Stomach (tissue), 9 donors: Measurements from ENCODE around the gene HOXB3. TPM values are rescaled to one million over a fixed set of nuclear protein-coding genes. Genes with fewer than 3 reads are reported as not detected.

ENCODE experiments used
- DNase-seq, 2 donors: peaks; one replicate each; pipeline versions ENCODE4 v3.0.0 to v3.0.0-alpha.2; 2013 to 2019
- H3K27ac ChIP-seq, 5 donors: fragments of 200-600 bp in 4 of 5; sonication (generic) in 4 of 5; one replicate each; pipeline ENCODE4 v1.5.1; 2013 to 2019; ENCODE audit warnings: mild to moderate bottlenecking in 1 of 5, moderate library complexity in 1 of 5
- H3K27me3 ChIP-seq, 3 donors: fragments of 200-600 bp; sonication (generic); one replicate each; pipeline ENCODE4 v1.5.1; 2017 to 2019; ENCODE audit warnings: mixed run types in 1 of 3
- H3K36me3 ChIP-seq, 4 donors: fragments of 200-600 bp; sonication (generic); 1 replicate in 3 of 4; 2 replicates in 1 of 4; pipeline ENCODE4 v1.5.1; 2016 to 2019
- H3K4me1 ChIP-seq, 4 donors: fragments of 200-600 bp; sonication (generic); one replicate each; pipeline ENCODE4 v1.5.1; 2016 to 2019
- H3K4me3 ChIP-seq, 4 donors: fragments of 200-600 bp; sonication (generic) in 3 of 4; one replicate each; pipeline ENCODE4 v1.5.1; 2016 to 2019; ENCODE audit warnings: mild to moderate bottlenecking in 1 of 4
- H3K9me3 ChIP-seq, 4 donors: fragments of 200-600 bp; sonication (generic); one replicate each; pipeline ENCODE4 v1.5.1; 2016 to 2019
- CTCF ChIP-seq, 7 experiments: fragments of 450-650 bp in 4 of 7; fragments of 200-600 bp in 3 of 7; sonication (generic) in 3 of 7; IDR thresholded peaks; one replicate each; pipeline ENCODE4 v1.5.1; 2016 to 2019; ENCODE audit warnings: antibody characterized with exemption in 7 of 7, control low read depth in 2 of 7, mild to moderate bottlenecking in 1 of 7
- EP300 ChIP-seq: sonication (generic); formaldehyde crosslinking; IDR thresholded peaks from one replicate; pipeline ENCODE4 v1.6.1; 2017; ENCODE audit warnings: antibody characterized with exemption
- POLR2A ChIP-seq, 4 donors: fragments of 450-650 bp; IDR thresholded peaks; one replicate each; pipeline ENCODE4 v1.6.1; 2016; ENCODE audit warnings: antibody characterized with exemption in 4 of 4, control low read depth in 2 of 4, mild to moderate bottlenecking in 1 of 4, moderate library complexity in 1 of 4
- POLR2AphosphoS5 ChIP-seq, 3 donors: sonication (generic); formaldehyde crosslinking; IDR thresholded peaks; one replicate each; pipeline ENCODE4 v1.6.1; 2016; ENCODE audit warnings: antibody characterized with exemption in 3 of 3
- WGBS, 5 donors: extraction: QIAGEN DNeasy Blood & Tissue Kit in 3 of 5; methylation state at CpG; one replicate each; pipeline versions ENCODE4 v1.1.5 to v1.1.7; 2013 to 2018; 5-methylcytosine and 5-hydroxymethylcytosine counted together
- intact Hi-C: fragments of 100-400 bp; cut with DNase I; formaldehyde crosslinking; loops from one replicate; pipeline ENCODE4 v1.15.1; 2023; ENCODE audit warnings: low total_unique reads
- polyA plus RNA-seq, 3 donors: library from polyadenylated mRNA; stranded (reverse); fragments of 200-250 nt; gene quantifications; one replicate each; pipeline ENCODE4 v1.2.3, GENCODE V29; 2013
- total RNA-seq, 5 donors: library from RNA; depleted of rRNA; stranded (reverse); fragments of >200 nt; gene quantifications; one replicate each; pipeline versions ENCODE4 v1.1.0 to v1.2.3, GENCODE V29; 2014 to 2016
- donor health status: healthy with polysubstance abuse.
- donor health status: Bipolar disorder and iron deficiency.
- donor health status: healthy.

HOXB3 gene
- total and polyA plus RNA-seq, 8 donors = 2.8 to 77.6 (median 10.3) TPM

GRCh38 chr17:48506246-48506645, 83.8 kb downstream of the HOXB3 start:
- peaks cover 0 to 22% (median 6%) of the 10 kb centered on the region in 4 donors for H3K4me1 ChIP-seq
- intact Hi-C loops = no loop called here
- no peaks in the 10 kb centered on the region for H3K9me3 ChIP-seq
- H3K4me3 ChIP-seq = no peak overlapping the region
- peaks cover 0 to 51% (median 0%) of the 10 kb centered on the region in 3 donors for H3K27me3 ChIP-seq
- 76 to 85% (median 82%) methylated on average over 5 of the region's 5 CpGs for WGBS, 5 donors
- DNase-seq = no peak
- H3K36me3 ChIP-seq = no peaks in the 10 kb centered on the region
- TF ChIP-seq POLR2A (IDR thresholded peaks at IDR 0.05) (no peak), POLR2AphosphoS5 (IDR thresholded peaks at IDR 0.05) (no peak), CTCF (IDR thresholded peaks at IDR 0.05) (no peak), EP300 (no peak)
- H3K27ac ChIP-seq = no peak overlapping the region

GRCh38 chr17:48505788-48506187, 84.3 kb downstream of the HOXB3 start:
- TF ChIP-seq EP300 (no peak), CTCF (IDR thresholded peaks at IDR 0.05) (no peak), POLR2AphosphoS5 (IDR thresholded peaks at IDR 0.05) (peak in 2 of 3 donors; percentile 34 to 79)
- 33 to 55% (median 35%) methylated on average over 1 of the region's 1 CpG for WGBS, 5 donors

GRCh38 chr17:48504953-48505352, 85.1 kb downstream of the HOXB3 start:
- Histone ChIP-seq H3K4me3 (no peak overlapping the region), H3K27ac (no peak overlapping the region), H3K27me3 (peaks cover 0 to 41% (median 0%) of the 10 kb centered on the region in 3 donors), H3K36me3 (no peaks in the 10 kb centered on the region), H3K4me1 (peaks cover 0 to 32% (median 10%) of the 10 kb centered on the region in 4 donors), H3K9me3 (no peaks in the 10 kb centered on the region)
- intact Hi-C loops = no loop called here
- no peak for DNase-seq
- TF ChIP-seq EP300 = no peak
- TF ChIP-seq CTCF (IDR thresholded peaks at IDR 0.05) = no peak
- no peak for TF ChIP-seq POLR2A (IDR thresholded peaks at IDR 0.05)
- TF ChIP-seq POLR2AphosphoS5 (IDR thresholded peaks at IDR 0.05) = no peak
- WGBS, 5 donors = 73 to 92% (median 89%) methylated on average over 2 of the region's 2 CpGs

More at GRCh38 chr17:48505788-48506187, 84.3 kb downstream of the HOXB3 start:
- DNase-seq = peak in 1 of 2 donors; percentile 72
- peaks cover 0 to 48% (median 0%) of the 10 kb centered on the region in 3 donors for H3K27me3 ChIP-seq
- intact Hi-C loops = no loop called here
- no peak overlapping the region for H3K27ac ChIP-seq
- H3K4me1 ChIP-seq = peaks cover 0 to 27% (median 9%) of the 10 kb centered on the region in 4 donors
- no peak overlapping the region for H3K4me3 ChIP-seq
- no peaks in the 10 kb centered on the region for H3K36me3 ChIP-seq
- H3K9me3 ChIP-seq = no peaks in the 10 kb centered on the region

GRCh38 chr17:48503747-48504146, 86.3 kb downstream of the HOXB3 start:
- Histone ChIP-seq H3K27ac (no peak overlapping the region), H3K9me3 (no peaks in the 10 kb centered on the region), H3K36me3 (no peaks in the 10 kb centered on the region), H3K27me3 (peaks cover 0 to 32% (median 0%) of the 10 kb centered on the region in 3 donors), H3K4me1 (peaks cover 0 to 32% (median 10%) of the 10 kb centered on the region in 4 donors), H3K4me3 (no peak overlapping the region)
- peak in 1 of 2 donors; percentile 62 for DNase-seq
- 56 to 72% (median 66%) methylated on average over 5 of the region's 5 CpGs for WGBS, 5 donors
- intact Hi-C loops = no loop called here
- TF ChIP-seq POLR2AphosphoS5 (IDR thresholded peaks at IDR 0.05) = no peak
- no peak for TF ChIP-seq POLR2A (IDR thresholded peaks at IDR 0.05)
- no peak for TF ChIP-seq CTCF (IDR thresholded peaks at IDR 0.05)
- no peak for TF ChIP-seq EP300
